GM21367 (cell line): ENCODE data around the gene AKT3.
A peak's percentile ranks its signal among the peaks of the same experiment; 100 is the strongest.
"Not testable (repeated sequence)": the region's sequence is repeated elsewhere in the genome, so short reads cannot be mapped to it uniquely, and the experiment has no call there.

Source experiments
- ATAC-seq: cut with Tn5 transposase; IDR thresholded peaks from one replicate; pipeline ENCODE4 v1.9.1; 2021; ENCODE audit not compliant: unreplicated experiment

Gene AKT3

DNA sequence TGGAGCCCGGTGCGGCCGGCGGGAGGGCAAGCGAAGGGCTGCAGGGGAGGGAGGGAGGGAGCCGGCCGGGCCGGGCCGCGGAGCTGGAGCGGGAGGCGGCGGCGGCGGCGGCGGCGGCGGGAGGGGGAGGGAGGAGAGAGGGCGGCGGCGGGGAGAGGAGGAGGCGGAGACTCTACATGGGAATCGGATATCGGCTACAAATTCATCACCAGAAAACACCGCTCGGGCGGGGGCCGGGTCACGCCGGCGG is at the start of gene AKT3:
TSS of gene AKT3 (minus strand) at position 42 of the 250 bp plus-strand sequence. CDS start 7,073 bp downstream, outside the sequence.
- peak; percentile 54 for ATAC-seq

DNA sequence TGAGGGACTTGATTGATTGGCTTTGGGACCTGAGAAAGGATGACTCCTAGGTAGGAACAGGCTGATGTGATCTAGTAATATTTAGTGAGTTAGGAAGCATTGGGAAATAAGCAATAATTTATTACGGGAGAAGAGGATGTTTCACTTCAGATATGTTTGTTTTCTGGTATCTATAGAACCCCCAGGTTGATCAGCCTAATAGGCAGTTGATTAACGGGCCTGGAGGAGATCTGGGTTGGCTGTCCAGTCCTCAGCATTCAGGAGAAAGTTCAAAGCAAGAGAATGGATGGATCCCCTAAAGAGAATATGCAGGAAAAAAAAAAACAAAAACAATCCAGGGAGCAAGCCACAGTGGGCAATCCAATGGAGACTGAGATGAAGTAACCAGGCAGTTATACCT is 48.2 kb upstream of the AKT3 start:
- ATAC-seq, result no peak

DNA sequence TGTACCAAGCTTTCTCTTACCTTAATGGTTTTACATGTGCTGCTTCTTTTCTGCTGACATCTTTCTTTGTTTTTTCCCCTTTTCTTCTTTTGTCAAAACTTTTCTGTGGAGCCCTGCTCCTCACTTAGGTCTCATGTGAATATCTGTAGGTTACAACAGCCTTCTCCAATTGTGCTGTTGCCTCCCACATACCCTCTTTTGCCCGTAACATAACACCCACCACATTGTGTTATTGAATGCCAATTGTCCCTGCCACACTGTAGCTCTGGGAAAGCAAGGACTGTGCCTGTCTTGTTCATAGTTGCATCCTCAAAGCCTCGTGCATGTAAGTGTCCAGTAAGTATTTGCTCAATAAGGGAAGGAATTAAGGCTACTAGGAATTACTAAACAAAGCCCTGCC is 46.3 kb upstream of the AKT3 start:
- no peak for ATAC-seq

GRCh38 chr1:243892456-243892855 is 42.4 kb upstream of the AKT3 start:
- ATAC-seq, result no peak

- ATAC-seq, result no peak
Measured at GRCh38 chr1:243890576-243890975, 40.5 kb upstream of the AKT3 start.

GRCh38 chr1:243885806-243886205 is 35.8 kb upstream of the AKT3 start:
- ATAC-seq, result no peak

- no peak for ATAC-seq
Measured at GRCh38 chr1:243884603-243885002, 34.6 kb upstream of the AKT3 start.

DNA sequence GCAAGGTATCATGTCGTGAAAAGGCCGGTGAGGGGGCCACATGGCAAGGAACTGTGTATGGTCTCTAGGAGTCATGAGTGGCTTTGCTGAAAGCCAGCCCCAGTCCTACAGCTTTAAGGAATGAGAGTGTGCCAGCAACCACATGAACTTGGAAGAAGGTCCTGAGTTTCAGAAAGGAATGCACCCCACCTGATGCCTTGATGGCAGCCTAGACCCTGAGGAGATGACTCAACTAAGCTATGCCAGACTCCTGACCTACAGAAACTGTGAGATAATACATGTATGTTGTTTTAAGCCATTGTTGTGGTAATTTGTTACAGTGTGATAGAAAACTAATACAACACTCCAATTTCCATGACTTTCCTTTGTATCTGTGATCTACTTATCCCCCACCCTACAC is 33.5 kb upstream of the AKT3 start:
- no peak for ATAC-seq

DNA sequence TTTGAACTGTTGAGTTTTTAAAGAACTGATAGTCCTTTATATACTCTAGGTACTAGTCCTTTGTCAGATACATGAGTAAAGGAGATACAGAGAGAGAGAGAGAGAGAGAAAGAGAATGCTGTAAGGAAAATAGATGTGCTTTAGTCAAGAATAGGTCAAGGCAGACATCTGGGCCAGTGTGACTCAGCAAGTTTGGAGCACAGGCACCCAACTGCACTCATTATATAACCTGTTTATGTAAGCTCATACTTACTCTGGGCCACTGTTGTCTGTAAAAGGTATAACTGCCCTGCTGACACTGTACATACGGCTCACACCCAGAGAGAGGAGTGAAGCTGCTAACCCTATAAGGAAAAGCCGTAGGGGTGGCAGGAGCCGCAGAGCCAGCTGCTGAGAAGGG is 32.2 kb upstream of the AKT3 start:
- no peak for ATAC-seq

- ATAC-seq, result not testable (repeated sequence)
Measured at GRCh38 chr1:243877058-243877457, 27.0 kb upstream of the AKT3 start.

DNA sequence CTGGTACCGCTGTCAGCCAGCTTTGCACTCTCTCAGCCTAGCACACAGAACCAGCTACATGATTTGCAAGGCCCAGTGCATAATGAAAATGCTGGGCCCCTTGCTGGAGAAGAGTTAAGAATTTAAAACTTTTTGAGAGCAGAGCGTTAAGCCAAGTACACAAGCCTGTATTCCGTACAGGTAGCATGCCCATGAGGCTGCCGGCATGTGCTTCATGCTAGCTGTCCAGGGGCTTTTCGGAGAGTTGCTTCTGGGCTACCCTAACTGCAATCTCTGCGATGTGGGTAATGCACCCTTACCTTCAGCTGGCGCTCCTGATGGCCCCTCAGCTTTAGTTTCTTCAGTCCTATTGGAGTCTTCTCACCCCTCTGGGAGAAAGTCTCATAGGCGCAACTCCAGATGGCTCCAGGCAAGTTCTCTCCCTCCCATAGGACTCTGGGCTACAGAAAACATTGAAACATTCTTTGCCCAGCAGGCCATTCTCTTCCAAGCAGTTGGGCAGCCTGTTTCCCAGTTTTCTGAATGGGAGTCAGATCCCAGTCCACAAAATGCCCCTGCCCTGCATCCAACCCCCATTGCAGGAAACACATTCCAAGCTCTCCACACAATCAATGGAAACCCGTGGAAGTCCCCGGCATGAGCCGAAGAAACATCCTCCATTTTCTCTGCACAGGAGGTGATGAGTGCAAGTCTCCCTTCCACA is 5.7 kb upstream of the AKT3 start:
- ATAC-seq, result no peak

- no peak for ATAC-seq
Measured at GRCh38 chr1:243851765-243852164, 1.7 kb upstream of the AKT3 start.

GRCh38 chr1:243851257-243851756 is 1.3 kb upstream of the AKT3 start:
- ATAC-seq, result no peak

DNA sequence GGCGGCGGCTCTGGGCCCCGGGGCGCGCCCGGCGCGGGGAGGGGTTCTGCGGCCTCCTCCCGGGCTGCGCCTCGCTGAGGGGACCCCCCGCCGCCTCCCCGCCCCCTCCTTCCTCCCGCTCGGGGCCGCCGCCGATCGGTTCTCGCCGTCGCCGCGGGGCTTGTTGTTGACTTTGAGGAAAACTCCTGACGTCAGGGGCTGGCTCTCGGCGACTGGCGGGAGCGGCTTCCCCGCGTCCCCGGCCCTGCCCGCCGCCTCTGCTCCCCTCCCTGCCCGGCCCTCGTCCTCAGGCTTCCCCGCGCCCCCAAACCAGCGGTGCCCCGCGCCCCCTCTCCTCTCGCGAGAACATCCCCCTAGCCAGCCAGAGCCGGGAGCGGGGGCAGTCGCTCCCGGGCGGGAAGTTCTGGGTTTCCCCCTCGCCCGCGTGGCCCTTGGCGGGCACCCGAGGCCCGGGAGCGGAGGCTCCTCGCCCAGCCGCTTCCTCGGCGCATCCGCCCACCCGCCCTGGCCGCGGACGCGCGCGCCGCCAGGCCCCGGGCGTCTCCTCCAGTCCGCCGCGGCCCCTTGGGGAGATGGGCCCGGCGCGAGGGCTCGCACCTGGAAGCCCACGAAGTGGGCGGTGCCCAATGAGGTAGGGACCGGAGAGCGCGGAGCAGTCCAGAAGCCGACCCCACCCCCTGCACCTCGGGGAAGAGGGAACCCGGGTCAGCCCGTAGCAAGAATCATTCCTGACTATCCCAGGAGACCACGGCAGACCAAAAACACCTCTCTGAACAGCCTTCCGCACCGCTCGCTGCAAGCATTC is 611 bp upstream of the AKT3 start:
- ATAC-seq, result peak; percentile 40

- ATAC-seq, result peak; percentile 14
Measured at GRCh38 chr1:243849421-243850201, 432 bp downstream of the AKT3 start.

GRCh38 chr1:243848858-243849420 is 1.1 kb downstream of the AKT3 start:
- ATAC-seq, result no peak

- ATAC-seq, result no peak
Measured at GRCh38 chr1:243848165-243848857, 1.7 kb downstream of the AKT3 start.

GRCh38 chr1:243846761-243847160 is 3.3 kb downstream of the AKT3 start:
- no peak for ATAC-seq

- no peak for ATAC-seq
Measured at GRCh38 chr1:243845888-243846287, 4.2 kb downstream of the AKT3 start.

DNA sequence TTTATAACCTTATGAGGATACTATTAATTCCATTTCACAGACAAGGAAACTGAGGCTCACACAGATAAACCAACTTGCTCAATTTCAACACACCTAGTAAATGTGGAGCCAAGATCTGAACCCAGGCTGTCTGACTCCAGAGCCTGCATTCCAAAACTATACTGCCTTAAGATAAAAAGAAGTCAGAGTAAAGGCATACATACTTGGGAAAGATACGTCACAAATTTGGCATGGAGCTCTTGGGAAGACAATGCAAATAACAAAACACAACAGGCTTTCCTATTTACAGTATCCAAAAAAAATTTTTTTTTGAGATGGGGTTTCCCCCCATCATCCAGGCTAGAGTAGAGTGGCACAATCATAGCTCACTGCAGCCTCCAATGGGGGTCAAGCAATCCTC is 5.9 kb downstream of the AKT3 start:
- no peak for ATAC-seq

GRCh38 chr1:243842978-243843511 is 7.0 kb downstream of the AKT3 start:
- no peak for ATAC-seq
